Upper lobe of left lung (tissue), 4 donors: ENCODE measurements around the gene LTO1.

ENCODE experiments used
- POLR2A ChIP-seq, 4 donors: fragments of 450-650 bp; IDR thresholded peaks; one replicate each; pipeline ENCODE4 v1.5.1; 2016 to 2017; ENCODE audit warnings: antibody characterized with exemption in 4 of 4, mild to moderate bottlenecking in 2 of 4
- TF ChIP-seq, protein P1 (sequence below), 6 experiments: fragments of 450-650 bp in 4 of 6; fragments of 200-600 bp in 2 of 6; sonication (generic) in 2 of 6; IDR thresholded peaks; one replicate each; pipeline ENCODE4 v1.5.1; 2016 to 2019; ENCODE audit warnings: antibody characterized with exemption in 6 of 6

DNA sequence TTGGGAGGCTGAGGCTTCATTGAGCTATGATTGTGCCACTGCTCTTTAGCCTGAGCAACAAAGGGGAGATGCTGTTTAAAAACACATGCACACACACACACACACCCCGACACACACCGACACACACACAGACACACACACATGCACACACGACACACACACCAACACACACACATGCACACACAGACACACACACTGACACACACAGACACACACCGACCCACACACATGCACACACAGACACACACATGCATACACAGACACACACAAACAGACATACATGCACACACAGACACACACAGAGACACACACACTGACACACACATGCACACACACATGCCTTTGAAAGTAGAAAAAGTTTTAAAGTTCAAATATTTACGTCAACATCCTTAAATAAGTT is 5.5 kb upstream of the LTO1 start:
- TF ChIP-seq, protein P1, sequence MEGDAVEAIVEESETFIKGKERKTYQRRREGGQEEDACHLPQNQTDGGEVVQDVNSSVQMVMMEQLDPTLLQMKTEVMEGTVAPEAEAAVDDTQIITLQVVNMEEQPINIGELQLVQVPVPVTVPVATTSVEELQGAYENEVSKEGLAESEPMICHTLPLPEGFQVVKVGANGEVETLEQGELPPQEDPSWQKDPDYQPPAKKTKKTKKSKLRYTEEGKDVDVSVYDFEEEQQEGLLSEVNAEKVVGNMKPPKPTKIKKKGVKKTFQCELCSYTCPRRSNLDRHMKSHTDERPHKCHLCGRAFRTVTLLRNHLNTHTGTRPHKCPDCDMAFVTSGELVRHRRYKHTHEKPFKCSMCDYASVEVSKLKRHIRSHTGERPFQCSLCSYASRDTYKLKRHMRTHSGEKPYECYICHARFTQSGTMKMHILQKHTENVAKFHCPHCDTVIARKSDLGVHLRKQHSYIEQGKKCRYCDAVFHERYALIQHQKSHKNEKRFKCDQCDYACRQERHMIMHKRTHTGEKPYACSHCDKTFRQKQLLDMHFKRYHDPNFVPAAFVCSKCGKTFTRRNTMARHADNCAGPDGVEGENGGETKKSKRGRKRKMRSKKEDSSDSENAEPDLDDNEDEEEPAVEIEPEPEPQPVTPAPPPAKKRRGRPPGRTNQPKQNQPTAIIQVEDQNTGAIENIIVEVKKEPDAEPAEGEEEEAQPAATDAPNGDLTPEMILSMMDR (IDR thresholded peaks at IDR 0.05): no peak
- TF ChIP-seq POLR2A (IDR thresholded peaks at IDR 0.05): no peak
